ENCODE measurements around the gene LIPC. TPM values are rescaled to one million over a fixed set of nuclear protein-coding genes. Genes with fewer than 3 reads are reported as not detected.

LIPC gene
- polyA plus RNA-seq, 1 donor = 0.49 TPM

DNA sequence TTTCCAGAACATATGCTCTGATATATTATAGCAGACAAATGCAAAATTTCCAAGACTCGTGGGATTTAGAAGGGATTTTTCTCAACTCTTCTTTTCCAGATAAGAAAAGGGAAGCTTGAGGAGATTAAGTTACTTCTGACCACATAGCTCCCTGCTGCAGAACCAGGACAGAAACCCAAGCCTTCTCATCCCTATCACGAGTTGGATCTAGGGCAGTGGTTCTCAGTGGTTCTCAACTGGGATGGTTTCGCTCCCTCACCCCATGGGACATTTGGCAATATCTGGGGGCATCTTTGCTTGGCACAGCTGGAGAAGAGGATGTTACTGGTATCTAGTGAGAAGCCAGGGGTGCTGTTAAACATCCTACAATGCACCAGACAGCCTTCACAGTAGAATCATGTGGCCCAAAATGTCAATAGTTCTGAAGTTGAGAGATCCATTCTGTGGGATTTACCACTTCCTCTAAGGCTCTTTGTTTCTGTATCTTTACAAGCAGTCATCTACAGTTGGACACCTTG, 64.2 kb downstream of the LIPC start:
- DNase-seq (ENCODE audit: low read depth) = no peak

GRCh38 chr15:58497046-58497785, 65.4 kb downstream of the LIPC start:
- no peak for DNase-seq (ENCODE audit: low read depth)

DNA sequence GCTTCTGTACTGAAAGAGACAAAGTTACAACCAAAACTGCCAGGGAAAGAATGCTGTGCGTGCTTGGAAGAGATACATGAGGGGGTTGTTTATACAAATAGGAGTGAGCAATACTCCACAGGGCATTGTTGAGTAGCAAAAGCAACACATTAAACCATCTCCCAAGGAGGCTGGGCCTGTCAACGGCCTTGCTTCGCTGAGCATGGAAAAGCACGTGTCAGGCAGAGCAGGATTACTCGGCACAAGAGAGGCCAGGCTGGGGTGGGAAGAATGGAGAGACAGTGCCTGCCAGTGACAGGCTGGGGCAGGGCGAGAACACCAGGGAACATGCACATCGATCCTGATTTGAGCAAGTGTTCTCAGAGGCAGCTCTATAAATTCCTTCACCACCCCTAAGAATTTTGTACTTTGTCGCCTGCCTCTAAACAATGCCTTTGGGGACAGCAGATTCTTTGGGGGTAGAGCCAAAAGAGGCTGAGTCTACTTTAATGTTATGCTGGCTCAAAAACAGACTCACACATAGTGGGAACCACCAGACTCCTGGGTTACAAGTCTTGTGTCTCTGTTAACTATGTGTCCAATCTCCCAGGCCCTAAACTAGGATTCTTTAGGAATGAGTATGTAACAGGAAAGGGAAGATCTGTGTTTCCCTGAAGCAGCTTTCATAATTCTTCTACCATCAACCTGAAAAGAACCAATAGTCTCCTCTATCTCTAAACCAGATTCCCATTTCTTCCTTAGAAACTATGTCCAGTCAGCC, 67.2 kb downstream of the LIPC start:
- DNase-seq (ENCODE audit: low read depth) = no peak

GRCh38 chr15:58501006-58501405, 69.2 kb downstream of the LIPC start:
- no peak for DNase-seq (ENCODE audit: low read depth)

DNA sequence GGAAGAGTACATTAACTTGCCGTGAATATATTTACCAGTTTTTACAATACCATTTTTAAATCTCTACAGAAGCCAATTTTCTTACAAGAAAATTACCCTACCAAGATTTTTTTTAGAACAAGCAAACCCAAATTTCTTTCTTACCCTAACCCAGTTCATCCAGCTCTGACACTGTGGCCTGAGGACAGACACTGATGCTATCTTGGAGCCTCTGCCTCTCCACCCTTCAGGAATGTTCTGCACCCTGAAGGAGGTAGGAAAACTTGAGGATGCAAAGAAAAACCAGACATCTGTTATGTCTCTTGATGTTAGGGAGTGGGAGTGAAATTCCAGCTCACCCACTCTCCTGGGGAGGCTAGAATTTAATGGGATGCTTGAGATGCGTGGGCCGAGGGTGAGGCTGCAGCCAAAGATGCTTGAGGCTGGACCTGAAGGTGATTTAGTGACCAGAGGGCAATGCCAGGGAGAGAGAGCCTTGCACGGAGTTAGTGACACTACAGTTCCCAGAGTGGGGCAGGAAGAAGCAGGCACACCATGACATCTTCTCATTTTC, 69.9 kb downstream of the LIPC start:
- DNase-seq (ENCODE audit: low read depth) = no peak

GRCh38 chr15:58503139-58504027, 71.6 kb downstream of the LIPC start:
- DNase-seq (ENCODE audit: low read depth) = no peak

DNA sequence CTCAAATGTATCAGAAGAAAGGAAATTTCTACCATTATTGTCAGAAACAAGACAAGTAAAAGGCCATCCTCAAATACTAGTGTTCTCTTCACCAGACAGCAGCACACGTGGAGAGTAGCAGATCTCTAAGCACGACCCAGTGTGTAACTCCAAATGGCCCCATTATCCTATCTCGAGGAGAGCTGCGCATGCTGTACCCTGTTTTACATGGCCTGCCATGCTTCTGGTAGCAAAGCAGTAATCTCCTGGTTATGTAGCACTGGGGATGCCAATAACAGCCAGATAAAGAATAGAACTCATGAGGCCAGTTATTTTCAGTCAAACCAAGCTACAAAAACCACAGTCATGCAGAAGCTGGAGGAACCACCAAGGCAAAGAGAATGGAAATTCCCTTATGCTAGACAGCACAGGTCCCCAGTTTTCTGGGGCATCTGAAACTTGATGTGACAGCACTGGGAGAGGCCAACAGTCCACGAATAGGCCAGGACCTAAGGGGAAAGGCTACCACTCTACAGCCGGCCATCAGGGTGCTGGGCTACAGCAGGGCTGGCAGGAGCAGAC, 73.0 kb downstream of the LIPC start:
- DNase-seq (ENCODE audit: low read depth) = no peak

- DNase-seq (ENCODE audit: low read depth) = no peak
These were observed 73.8 kb downstream of the LIPC start for GRCh38 chr15:58505581-58505980.

DNA sequence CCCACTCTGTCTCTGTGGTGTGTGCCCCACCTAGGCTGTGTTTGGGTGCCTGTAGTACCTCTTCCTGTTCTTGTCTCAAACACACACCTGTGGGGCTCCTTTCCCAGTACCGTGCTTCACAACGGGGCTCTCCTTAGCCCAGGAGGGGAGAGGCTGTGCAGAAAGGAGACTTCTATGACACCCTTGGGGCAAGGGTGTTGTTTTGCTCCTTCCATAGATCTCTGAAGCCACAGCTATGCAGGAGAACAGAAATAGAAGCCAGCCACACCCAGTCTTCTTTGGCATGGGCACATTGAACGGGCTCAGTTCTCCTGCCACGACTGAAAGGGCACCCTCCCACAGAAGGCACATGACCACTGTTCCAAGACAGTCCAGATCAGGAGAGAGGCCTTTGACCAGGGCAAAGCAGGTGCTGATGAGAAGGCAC, 74.3 kb downstream of the LIPC start:
- no peak for DNase-seq (ENCODE audit: low read depth)

GRCh38 chr15:58506783-58507668, 75.2 kb downstream of the LIPC start:
- no peak for DNase-seq (ENCODE audit: low read depth)

GRCh38 chr15:58509556-58509955, 77.8 kb downstream of the LIPC start:
- DNase-seq (ENCODE audit: low read depth) = no peak

DNA sequence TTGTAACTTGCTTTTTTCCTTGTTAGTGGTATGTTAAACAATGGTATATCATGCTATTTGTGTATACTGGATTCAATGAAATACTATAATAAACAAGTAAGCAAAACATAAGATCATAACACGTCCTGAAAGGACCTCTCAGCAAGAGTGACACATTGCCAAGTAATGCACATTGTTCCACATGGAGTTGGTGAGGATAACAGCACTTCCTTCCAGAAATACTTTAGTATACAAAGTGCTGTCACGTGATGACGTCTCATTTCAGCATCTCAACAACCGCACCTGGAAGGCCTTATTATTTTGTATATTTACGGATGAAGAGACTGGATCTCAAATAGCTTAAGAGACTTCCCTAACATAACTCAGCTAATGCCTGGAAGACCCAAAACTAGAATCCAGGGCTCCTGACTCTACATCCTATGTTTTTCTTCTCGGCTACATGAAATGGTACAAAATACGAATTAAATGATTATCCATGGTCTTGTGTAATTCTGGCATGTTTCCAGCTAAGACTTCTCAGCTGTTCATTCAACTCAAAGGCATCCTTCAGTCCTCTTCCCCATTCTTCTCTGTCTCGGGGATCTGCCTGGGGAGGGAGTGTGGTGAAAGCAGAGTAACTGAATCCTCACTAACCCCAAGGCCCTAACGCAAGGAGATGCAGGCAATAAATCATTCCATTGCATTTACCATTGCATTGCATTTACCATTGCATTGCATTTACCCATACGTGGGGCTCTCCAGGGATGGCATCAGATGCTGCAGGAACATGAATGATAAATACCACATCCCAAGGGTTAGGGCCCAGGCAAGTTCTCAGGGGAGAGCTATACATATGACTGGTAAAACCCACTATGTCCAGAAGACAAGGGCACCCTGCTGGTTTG, 79.2 kb downstream of the LIPC start:
- DNase-seq (ENCODE audit: low read depth) = no peak

DNA sequence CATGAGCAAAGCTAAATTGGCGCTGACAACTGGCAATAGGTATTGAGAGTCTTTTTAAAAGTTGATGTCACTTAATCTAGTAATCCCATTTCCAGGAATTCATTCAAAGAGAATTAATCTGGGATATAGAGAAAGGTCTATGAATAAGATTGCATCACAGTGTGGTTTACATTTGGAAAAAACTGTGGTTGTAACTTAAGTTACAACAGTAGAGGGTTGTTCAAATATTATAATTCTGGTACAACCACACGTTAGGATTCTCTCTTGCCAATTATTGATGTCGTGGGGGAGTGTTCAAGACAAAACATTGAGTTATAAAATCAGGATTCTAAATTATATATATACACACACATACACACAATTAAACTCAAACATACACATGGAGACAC, 79.8 kb downstream of the LIPC start:
- no peak for DNase-seq (ENCODE audit: low read depth)

DNA sequence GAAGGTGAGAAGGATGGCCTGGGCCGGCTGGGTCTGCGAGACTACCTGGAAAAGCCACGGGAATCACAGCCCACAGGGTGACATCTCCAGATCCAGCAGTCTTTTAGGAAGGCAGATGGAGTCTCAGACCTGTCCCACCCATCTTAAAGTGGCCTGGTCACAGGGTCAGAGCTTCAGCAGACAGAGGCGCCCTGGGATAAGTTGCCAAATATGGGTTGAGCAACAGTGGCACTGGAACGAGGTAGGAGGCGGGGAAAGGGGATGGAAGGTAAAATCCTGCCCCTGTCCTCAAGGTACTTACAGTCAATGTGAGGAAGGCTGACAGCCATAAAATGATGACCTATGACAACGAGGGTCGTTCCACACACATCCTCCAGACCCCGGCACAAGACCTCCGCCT, 80.7 kb downstream of the LIPC start:
- DNase-seq (ENCODE audit: low read depth) = no peak

- no peak for DNase-seq (ENCODE audit: low read depth)
These were observed 81.2 kb downstream of the LIPC start for GRCh38 chr15:58513008-58513407.

GRCh38 chr15:58513726-58514336, 82.0 kb downstream of the LIPC start:
- DNase-seq (ENCODE audit: low read depth) = no peak

GRCh38 chr15:58515807-58516206, 84.0 kb downstream of the LIPC start:
- no peak for DNase-seq (ENCODE audit: low read depth)

DNA sequence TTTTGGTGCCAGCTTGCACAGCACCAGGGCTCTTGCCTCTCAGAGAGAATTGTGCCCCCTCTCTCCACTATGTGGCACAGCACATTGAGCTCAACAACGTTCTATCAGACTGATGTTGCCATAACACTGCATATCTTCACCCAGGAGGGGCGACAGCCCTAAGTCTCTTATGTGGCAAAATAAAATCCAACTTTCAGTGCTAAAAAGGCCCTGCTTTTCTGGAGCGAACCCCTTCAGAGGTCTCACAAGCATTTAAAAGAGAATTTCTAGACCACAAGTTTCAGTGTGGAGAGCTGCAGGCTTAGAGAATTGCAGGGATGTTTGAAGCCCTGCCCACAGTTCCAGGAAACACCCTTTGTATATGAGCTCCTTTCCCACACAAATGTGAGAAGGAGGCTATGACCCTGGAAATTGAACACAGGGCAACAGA, 85.5 kb downstream of the LIPC start:
- no peak for DNase-seq (ENCODE audit: low read depth)

Measured in forelimb muscle (tissue), 1 donor.